Stimulated activated CD8-positive, alpha-beta memory T cell treated with anti-CD3 and anti-CD28 coated beads, Interleukin-2, amount 100 ng/mL, for 1 hour (primary cell): ENCODE results near the gene OTUB1.
A peak's percentile ranks its signal among the peaks of the same experiment; 100 is the strongest.

Source experiments
- DNase-seq, 2 donors: peaks; one replicate each; pipeline ENCODE4 v3.0.0-alpha.2; 2020; ENCODE audit warnings: low read depth in 2 of 2

OTUB1 gene

GRCh38 chr11:63974259-63975143, 11.7 kb upstream of the OTUB1 start, which contains the start of gene COX8A:
Gene COX8A (plus strand): TSS chr11:63974620. CDS start chr11:63974681, 61 bp downstream.
- peak; percentile 84 to 90 for DNase-seq

GRCh38 chr11:63978551-63979239, 7.5 kb upstream of the OTUB1 start:
- DNase-seq: no peak

- no peak for DNase-seq
Observed at GRCh38 chr11:63979426-63979825, 6.8 kb upstream of the OTUB1 start.

GRCh38 chr11:63985812-63986155, 454 bp upstream of the OTUB1 start:
- DNase-seq: peak in 1 of 2 donors; percentile 44

- DNase-seq: no peak
Observed at GRCh38 chr11:63986932-63987513, 785 bp downstream of the OTUB1 start.

GRCh38 chr11:63991558-63991957, 5.3 kb downstream of the OTUB1 start:
- no peak for DNase-seq

GRCh38 chr11:63993100-63993499, 6.9 kb downstream of the OTUB1 start:
- no peak for DNase-seq

- no peak for DNase-seq
Observed at GRCh38 chr11:63993993-63994392, 7.8 kb downstream of the OTUB1 start.

GRCh38 chr11:63996512-63996911, 10.3 kb downstream of the OTUB1 start:
- no peak for DNase-seq

- DNase-seq: no peak
Observed at GRCh38 chr11:63997104-63997700, 11.0 kb downstream of the OTUB1 start.

- no peak for DNase-seq
Observed at GRCh38 chr11:63997801-63998337, 11.6 kb downstream of the OTUB1 start.

- DNase-seq: no peak
Observed at GRCh38 chr11:63998558-63999348, 12.5 kb downstream of the OTUB1 start.

- DNase-seq: peak; percentile 25 to 43
Observed at GRCh38 chr11:63999349-64000025, 13.2 kb downstream of the OTUB1 start.

- peak; percentile 44 to 51 for DNase-seq
Observed at GRCh38 chr11:64000026-64000739, 13.9 kb downstream of the OTUB1 start.

GRCh38 chr11:64000740-64001483, 14.7 kb downstream of the OTUB1 start:
- DNase-seq: no peak

- DNase-seq: no peak
Observed at GRCh38 chr11:64001484-64002420, 15.5 kb downstream of the OTUB1 start.

- no peak for DNase-seq
Observed at GRCh38 chr11:64003807-64004589, 17.8 kb downstream of the OTUB1 start.
